ENCODE results near the gene IGFLR1.

IGFLR1 gene

DNA sequence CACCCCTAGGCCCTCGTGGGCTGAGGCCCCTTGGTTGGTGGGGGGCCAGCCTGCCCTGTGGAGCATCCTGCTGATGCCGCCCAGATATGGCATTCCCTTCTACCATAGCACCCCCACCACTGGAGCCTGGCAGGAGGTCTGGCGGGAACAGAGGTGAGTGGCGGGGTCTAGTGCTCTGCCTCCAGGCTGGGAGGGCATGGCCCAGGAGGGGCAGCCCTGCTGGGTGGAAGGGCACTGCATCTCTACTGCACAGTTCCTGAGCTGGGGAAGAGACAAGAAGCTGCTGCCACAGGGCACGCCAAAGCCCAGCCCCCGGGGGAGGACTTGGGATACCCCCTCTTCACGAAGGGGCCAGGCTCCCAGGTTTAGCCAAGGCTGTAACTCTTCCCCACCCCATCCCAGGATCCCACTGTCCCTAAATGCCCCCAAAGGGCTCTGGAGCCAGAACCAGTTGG lies 26.9 kb downstream of the IGFLR1 start:
- H3K4me3 ChIP-seq (ENCODE audit: low read depth, low read length) = no peak overlapping the region
- no peak for TF ChIP-seq POLR2A (IDR thresholded peaks at IDR 0.05; ENCODE audit: extremely low read depth, insufficient read length)
- no peak for TF ChIP-seq MYC (IDR thresholded peaks at IDR 0.05; ENCODE audit: low read depth, low read length)
- TF ChIP-seq, protein P1, sequence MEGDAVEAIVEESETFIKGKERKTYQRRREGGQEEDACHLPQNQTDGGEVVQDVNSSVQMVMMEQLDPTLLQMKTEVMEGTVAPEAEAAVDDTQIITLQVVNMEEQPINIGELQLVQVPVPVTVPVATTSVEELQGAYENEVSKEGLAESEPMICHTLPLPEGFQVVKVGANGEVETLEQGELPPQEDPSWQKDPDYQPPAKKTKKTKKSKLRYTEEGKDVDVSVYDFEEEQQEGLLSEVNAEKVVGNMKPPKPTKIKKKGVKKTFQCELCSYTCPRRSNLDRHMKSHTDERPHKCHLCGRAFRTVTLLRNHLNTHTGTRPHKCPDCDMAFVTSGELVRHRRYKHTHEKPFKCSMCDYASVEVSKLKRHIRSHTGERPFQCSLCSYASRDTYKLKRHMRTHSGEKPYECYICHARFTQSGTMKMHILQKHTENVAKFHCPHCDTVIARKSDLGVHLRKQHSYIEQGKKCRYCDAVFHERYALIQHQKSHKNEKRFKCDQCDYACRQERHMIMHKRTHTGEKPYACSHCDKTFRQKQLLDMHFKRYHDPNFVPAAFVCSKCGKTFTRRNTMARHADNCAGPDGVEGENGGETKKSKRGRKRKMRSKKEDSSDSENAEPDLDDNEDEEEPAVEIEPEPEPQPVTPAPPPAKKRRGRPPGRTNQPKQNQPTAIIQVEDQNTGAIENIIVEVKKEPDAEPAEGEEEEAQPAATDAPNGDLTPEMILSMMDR (IDR thresholded peaks at IDR 0.05; ENCODE audit: low read depth, low read length) = no peak
- TF ChIP-seq, protein P2, sequence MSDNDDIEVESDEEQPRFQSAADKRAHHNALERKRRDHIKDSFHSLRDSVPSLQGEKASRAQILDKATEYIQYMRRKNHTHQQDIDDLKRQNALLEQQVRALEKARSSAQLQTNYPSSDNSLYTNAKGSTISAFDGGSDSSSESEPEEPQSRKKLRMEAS (IDR thresholded peaks at IDR 0.05; ENCODE audit: low read depth, low read length) = no peak
- DNase-seq (ENCODE audit: low read depth) = no peak

DNA sequence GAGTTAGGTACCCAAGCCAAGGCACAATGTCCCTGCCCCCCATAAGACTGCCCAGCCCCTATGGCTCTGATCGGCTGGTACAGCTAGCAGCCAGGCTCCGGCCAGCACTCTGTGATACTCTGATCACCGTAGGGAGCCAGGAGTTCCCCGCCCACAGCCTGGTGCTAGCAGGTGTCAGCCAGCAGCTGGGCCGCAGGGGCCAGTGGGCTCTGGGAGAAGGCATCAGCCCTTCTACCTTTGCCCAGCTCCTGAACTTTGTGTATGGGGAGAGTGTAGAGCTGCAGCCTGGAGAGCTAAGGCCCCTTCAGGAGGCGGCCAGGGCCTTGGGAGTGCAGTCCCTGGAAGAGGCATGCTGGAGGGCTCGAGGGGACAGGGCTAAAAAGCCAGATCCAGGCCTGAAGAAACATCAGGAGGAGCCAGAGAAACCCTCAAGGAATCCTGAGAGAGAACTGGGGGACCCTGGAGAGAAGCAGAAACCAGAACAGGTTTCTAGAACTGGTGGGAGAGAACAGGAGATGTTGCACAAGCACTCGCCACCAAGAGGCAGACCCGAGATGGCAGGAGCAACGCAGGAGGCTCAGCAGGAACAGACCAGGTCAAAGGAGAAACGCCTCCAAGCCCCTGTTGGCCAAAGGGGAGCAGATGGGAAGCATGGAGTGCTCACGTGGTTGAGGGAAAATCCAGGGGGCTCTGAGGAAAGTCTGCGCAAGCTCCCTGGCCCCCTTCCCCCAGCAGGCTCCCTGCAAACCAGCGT lies 27.5 kb downstream of the IGFLR1 start:
- no peak for TF ChIP-seq POLR2A (IDR thresholded peaks at IDR 0.05; ENCODE audit: extremely low read depth, insufficient read length)
- TF ChIP-seq, protein P2 (IDR thresholded peaks at IDR 0.05; ENCODE audit: low read depth, low read length) = no peak
- no peak for TF ChIP-seq MYC (IDR thresholded peaks at IDR 0.05; ENCODE audit: low read depth, low read length)
- TF ChIP-seq, protein P1 (IDR thresholded peaks at IDR 0.05; ENCODE audit: low read depth, low read length) = no peak
- H3K4me3 ChIP-seq (ENCODE audit: low read depth, low read length) = no peak overlapping the region
- peak; percentile 23 for DNase-seq (ENCODE audit: low read depth)

DNA sequence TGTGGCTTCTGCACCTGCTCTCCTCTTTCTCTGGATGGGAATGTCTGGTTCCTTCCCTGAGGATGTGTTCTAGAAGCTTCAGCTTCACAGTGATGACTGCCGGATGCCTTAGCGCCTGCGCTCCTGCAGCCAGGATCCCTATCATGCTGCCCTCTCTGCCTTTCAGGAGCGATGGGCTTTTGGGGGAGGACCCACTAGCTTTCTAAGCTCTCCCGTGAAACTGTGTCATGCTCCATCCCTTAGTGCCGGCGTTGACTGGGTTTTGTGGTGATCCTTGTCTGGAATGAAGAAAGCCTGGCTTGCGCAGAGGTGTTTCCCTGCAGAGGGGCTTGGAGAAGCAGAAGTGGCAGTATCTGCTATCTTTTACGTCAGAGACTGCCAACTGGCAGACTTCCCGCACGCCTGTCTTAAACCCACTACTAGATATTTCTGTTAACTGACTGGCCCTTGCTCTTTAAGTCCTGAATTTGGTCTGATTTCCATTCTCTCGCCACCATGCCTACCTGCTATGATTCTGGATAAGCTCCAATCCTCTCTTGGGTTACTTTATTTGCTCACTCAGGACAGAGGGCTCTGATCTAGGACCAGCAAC lies 28.3 kb downstream of the IGFLR1 start:
- DNase-seq (ENCODE audit: low read depth) = no peak

DNA sequence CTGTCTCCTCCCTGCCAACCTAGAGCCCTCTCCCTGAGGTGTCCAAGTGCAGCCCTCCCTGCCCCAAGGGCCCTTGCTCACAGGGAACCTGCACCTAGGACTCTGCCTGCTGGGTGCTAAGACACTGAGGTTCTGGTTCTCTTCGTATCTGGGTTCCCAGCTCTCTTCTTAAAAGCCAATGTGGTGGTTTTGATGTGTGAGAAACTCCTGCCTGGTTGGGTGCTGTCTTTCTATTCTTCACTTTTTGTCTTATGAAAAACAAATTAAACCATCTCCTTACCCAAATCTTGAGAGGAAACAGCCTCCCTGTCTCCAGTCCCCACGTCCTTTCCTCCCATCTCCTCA lies 28.8 kb downstream of the IGFLR1 start:
- no peak overlapping the region for H3K4me3 ChIP-seq (ENCODE audit: low read depth, low read length)
- no peak for DNase-seq (ENCODE audit: low read depth)
- TF ChIP-seq, protein P2 (IDR thresholded peaks at IDR 0.05; ENCODE audit: low read depth, low read length) = no peak
- TF ChIP-seq, protein P1 (IDR thresholded peaks at IDR 0.05; ENCODE audit: low read depth, low read length) = no peak
- TF ChIP-seq POLR2A (IDR thresholded peaks at IDR 0.05; ENCODE audit: extremely low read depth, insufficient read length) = no peak
- no peak for TF ChIP-seq MYC (IDR thresholded peaks at IDR 0.05; ENCODE audit: low read depth, low read length)

More for the DNA sequence above, 28.3 kb downstream of the IGFLR1 start:
- TF ChIP-seq POLR2A (IDR thresholded peaks at IDR 0.05; ENCODE audit: extremely low read depth, insufficient read length) (no peak), MYC (IDR thresholded peaks at IDR 0.05; ENCODE audit: low read depth, low read length) (no peak)
- TF ChIP-seq, protein P2 (IDR thresholded peaks at IDR 0.05; ENCODE audit: low read depth, low read length) = no peak
- TF ChIP-seq, protein P1 (IDR thresholded peaks at IDR 0.05; ENCODE audit: low read depth, low read length) = no peak
- H3K4me3 ChIP-seq (ENCODE audit: low read depth, low read length) = no peak overlapping the region

DNA sequence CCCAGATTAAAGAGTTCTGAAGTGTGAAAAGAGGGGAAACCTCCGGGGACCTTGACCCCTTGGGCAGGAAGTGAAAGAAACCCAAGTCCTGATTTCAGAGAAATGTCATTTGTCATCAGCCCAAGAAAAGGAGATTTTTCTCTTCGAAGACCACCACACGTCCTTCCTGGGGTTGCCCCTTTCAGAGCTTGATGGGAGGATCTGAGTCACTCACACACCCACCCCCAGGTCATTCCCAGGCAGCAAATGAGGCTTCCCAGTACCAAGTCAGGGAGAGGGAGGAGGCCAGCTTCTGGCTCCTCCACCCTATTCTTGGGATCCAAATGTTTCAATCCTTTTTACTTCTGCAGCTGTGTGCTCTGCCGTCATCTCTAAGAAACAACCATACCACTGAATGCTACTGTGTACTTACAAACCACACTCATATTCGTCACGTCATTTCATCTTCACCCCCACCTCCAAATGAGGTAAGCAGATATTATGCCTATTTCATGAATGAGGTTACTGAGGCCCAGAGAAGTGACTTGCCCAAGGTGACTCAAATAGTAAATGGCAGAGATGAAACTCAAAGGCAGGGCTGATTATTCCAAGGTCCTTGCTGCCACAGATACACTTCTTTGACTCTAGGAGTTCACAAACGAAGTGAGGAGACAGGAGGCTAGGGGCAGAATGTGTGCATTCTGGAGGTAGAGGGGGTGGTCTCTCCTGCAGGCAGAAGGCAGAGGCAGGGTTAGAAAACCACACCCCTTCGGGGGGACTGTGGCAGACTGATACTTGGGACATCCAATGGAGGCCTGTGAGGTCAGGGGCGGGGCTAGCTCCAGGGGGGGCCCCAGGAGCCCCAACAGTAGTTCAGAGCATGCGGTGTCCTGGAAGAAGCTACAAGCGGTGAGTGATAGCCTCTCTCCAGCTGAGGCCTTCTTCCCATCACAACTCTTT lies 29.4 kb downstream of the IGFLR1 start:
- no peak overlapping the region for H3K4me3 ChIP-seq (ENCODE audit: low read depth, low read length)
- DNase-seq (ENCODE audit: low read depth) = no peak
- TF ChIP-seq MYC (IDR thresholded peaks at IDR 0.05; ENCODE audit: low read depth, low read length) (no peak), POLR2A (IDR thresholded peaks at IDR 0.05; ENCODE audit: extremely low read depth, insufficient read length) (no peak)
- TF ChIP-seq, protein P1 (IDR thresholded peaks at IDR 0.05; ENCODE audit: low read depth, low read length) = no peak
- TF ChIP-seq, protein P2 (IDR thresholded peaks at IDR 0.05; ENCODE audit: low read depth, low read length) = no peak

Data from NB4 (cell line).